ENCODE measurements around the gene DTNB. TPM values are rescaled to one million over a fixed set of nuclear protein-coding genes. Genes with fewer than 3 reads are reported as not detected.
A peak's percentile ranks its signal among the peaks of the same experiment; 100 is the strongest.

The DTNB gene
- polyA plus RNA-seq, 1 of the 3 experiments (the other 2 are of a cell fraction): 15.3 TPM

DNA sequence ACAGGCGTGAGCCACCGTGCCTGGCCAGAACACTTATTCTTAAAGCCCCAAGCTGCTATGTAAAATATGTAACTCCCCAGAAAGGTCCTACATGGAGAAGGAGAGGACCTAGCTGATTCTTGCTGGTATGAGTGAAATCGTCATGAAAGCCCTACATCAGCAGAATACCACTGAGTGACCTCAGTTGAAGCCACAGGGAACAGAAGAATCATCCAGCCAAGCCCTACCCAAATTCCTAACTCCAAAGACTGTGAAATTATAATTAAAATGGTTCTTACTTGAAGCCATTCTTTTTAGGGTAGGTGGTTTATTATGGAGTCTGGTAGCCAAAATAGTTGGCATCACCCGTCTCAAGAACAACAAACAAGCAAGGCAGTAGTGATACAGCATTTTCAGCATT, 4.5 kb upstream of the DTNB start:
- Histone ChIP-seq H3K79me2 (ENCODE audit: insufficient read depth) (no peaks in the 10 kb centered on the region), H3K9me3 (no peaks in the 10 kb centered on the region), H3K4me1 (ENCODE audit: control insufficient read depth in 1 of 2, insufficient read depth in 2 of 2, low read depth in 1 of 2, low read length in 1 of 2) (peaks cover 0 to 4% of the 10 kb centered on the region in 2 experiments; a peak in 1 of 4 replicates), H3K4me3 (ENCODE audit: low read depth in 2 of 2, low read length in 1 of 2) (no peak overlapping the region), H3K27ac (ENCODE audit: low read depth in 2 of 2, low read length in 1 of 2) (no peak overlapping the region), H3K4me2 (no peak overlapping the region), H3K27me3 (ENCODE audit: insufficient read depth) (no peaks in the 10 kb centered on the region), H3K9ac (no peak overlapping the region), H3F3A (replicated peaks; ENCODE audit: insufficient read depth) (peaks cover 8% of the 10 kb centered on the region), H4K20me1 (ENCODE audit: insufficient read depth) (no peaks in the 10 kb centered on the region), H2AFZ (ENCODE audit: low read depth) (no peak overlapping the region), H3K9me2 (no peaks in the 10 kb centered on the region), H3K36me3 (replicated peaks in 1 of 2; ENCODE audit: control insufficient read depth in 1 of 2, insufficient read depth in 2 of 2, low read length in 1 of 2) (no peaks in the 10 kb centered on the region)
- no peak for DNase-seq
- ChIA-PET POLR2A (no interaction called here), CTCF (interaction anchor here (1.3 to 6.2 kb wide), 3 partner anchors 13 to 71 kb away, joined by 4 to 36 read pairs (median 6); no protein-coding TSS in a partner anchor)
- 86% methylated on average over 4 of the region's 4 CpGs for WGBS (ENCODE audit: low lambda C conversion rate)
- TF ChIP-seq TAF1 (IDR thresholded peaks at IDR 0.05; ENCODE audit: borderline replicate concordance, low read depth, low read length): no peak
- no peak for TF ChIP-seq TCF12 (IDR thresholded peaks at IDR 0.05)
- TF ChIP-seq ELF1 (IDR thresholded peaks at IDR 0.05): no peak
- no peak for TF ChIP-seq NFIC (IDR thresholded peaks at IDR 0.05; ENCODE audit: borderline replicate concordance)
- no peak for TF ChIP-seq RAD21 (IDR thresholded peaks at IDR 0.05; ENCODE audit: low read length)
- TF ChIP-seq FOXM1 (IDR thresholded peaks at IDR 0.05; ENCODE audit: low read depth): no peak
- TF ChIP-seq RFX5 (IDR thresholded peaks at IDR 0.05; ENCODE audit: low read length): no peak
- TF ChIP-seq TEAD4 (IDR thresholded peaks at IDR 0.05; ENCODE audit: borderline replicate concordance, insufficient read depth): no peak
- no peak for TF ChIP-seq EZH2phosphoT487 (IDR thresholded peaks at IDR 0.05; ENCODE audit: borderline replicate concordance, low read depth)
- TF ChIP-seq MAX (IDR thresholded peaks at IDR 0.05; ENCODE audit: low read depth): no peak
- TF ChIP-seq FOXJ3 (CRISPR knock-in tag; IDR thresholded peaks at IDR 0.05): no peak
- no peak for TF ChIP-seq NRF1 (IDR thresholded peaks at IDR 0.05; ENCODE audit: low read depth, low read length)
- no peak for TF ChIP-seq RXRA (IDR thresholded peaks at IDR 0.05; ENCODE audit: borderline replicate concordance, low read depth)
- TF ChIP-seq CHD2 (IDR thresholded peaks at IDR 0.05; ENCODE audit: low read length, partially characterized antibody): no peak

DNA sequence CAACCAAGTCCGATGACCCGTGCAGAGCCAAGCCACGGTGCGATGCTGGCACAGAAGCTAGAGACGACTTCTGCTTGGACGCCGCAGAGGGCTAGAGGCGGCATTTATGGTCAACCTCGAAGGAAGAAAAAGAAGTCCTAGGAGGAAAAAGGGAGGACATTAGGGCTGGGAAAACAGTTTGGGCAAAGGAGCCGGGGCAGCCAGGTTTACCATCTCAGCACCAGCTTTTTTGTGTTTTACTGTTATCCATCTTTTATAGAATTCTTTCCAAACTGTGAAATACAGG, 643 bp upstream of the DTNB start:
- H3K4me1 ChIP-seq (ENCODE audit: control insufficient read depth in 1 of 2, insufficient read depth in 2 of 2, low read depth in 1 of 2, low read length in 1 of 2): peaks cover 9 to 16% of the 10 kb centered on the region in 2 experiments; a peak in 3 of 4 replicates
- TF ChIP-seq, protein P1, sequence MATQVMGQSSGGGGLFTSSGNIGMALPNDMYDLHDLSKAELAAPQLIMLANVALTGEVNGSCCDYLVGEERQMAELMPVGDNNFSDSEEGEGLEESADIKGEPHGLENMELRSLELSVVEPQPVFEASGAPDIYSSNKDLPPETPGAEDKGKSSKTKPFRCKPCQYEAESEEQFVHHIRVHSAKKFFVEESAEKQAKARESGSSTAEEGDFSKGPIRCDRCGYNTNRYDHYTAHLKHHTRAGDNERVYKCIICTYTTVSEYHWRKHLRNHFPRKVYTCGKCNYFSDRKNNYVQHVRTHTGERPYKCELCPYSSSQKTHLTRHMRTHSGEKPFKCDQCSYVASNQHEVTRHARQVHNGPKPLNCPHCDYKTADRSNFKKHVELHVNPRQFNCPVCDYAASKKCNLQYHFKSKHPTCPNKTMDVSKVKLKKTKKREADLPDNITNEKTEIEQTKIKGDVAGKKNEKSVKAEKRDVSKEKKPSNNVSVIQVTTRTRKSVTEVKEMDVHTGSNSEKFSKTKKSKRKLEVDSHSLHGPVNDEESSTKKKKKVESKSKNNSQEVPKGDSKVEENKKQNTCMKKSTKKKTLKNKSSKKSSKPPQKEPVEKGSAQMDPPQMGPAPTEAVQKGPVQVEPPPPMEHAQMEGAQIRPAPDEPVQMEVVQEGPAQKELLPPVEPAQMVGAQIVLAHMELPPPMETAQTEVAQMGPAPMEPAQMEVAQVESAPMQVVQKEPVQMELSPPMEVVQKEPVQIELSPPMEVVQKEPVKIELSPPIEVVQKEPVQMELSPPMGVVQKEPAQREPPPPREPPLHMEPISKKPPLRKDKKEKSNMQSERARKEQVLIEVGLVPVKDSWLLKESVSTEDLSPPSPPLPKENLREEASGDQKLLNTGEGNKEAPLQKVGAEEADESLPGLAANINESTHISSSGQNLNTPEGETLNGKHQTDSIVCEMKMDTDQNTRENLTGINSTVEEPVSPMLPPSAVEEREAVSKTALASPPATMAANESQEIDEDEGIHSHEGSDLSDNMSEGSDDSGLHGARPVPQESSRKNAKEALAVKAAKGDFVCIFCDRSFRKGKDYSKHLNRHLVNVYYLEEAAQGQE (IDR thresholded peaks at IDR 0.05; ENCODE audit: low read depth, low read length): no peak
- TF ChIP-seq TEAD4 (IDR thresholded peaks at IDR 0.05; ENCODE audit: borderline replicate concordance, insufficient read depth) (no peak), MXI1 (IDR thresholded peaks at IDR 0.05; ENCODE audit: low read depth, low read length) (no peak), FOXM1 (IDR thresholded peaks at IDR 0.05; ENCODE audit: low read depth) (no peak), ELF1 (IDR thresholded peaks at IDR 0.05) (no peak), RAD21 (IDR thresholded peaks at IDR 0.05; ENCODE audit: low read length) (no peak), NRF1 (IDR thresholded peaks at IDR 0.05; ENCODE audit: low read depth, low read length) (no peak), TAF1 (IDR thresholded peaks at IDR 0.05; ENCODE audit: borderline replicate concordance, low read depth, low read length) (no peak), TCF12 (IDR thresholded peaks at IDR 0.05) (no peak), POLR2AphosphoS5 (IDR thresholded peaks at IDR 0.05; ENCODE audit: low read depth, low read length) (no peak), FOSL2 (IDR thresholded peaks at IDR 0.05; ENCODE audit: borderline replicate concordance, low read depth) (no peak)
- no peak for DNase-seq
- peak overlapping the region; percentile 27; the same call in 1 of the 2 replicates for H3K9ac ChIP-seq
- ChIA-PET CTCF (interaction anchor here (0.6 to 6.6 kb wide), 6 partner anchors 10 to 297 kb away, joined by 3 to 58 read pairs (median 4); no protein-coding TSS in a partner anchor), POLR2A (interaction anchor here (0.5 to 0.8 kb wide), 2 partner anchors 204 to 308 kb away, joined by 3 read pairs; partner anchors contain the start of gene ASXL2)
- H3K79me2 ChIP-seq (ENCODE audit: insufficient read depth): peaks cover 24% of the 10 kb centered on the region
- H2AFZ ChIP-seq (ENCODE audit: low read depth): peak overlapping the region; percentile 89
- H3K4me2 ChIP-seq: peak overlapping the region; percentile 75; the same call in 1 of the 2 replicates
- peaks cover 4% of the 10 kb centered on the region; the same call in 1 of the 2 replicates for H4K20me1 ChIP-seq (ENCODE audit: insufficient read depth)
- no peaks in the 10 kb centered on the region for H3K9me2 ChIP-seq
- H3K9me3 ChIP-seq: no peaks in the 10 kb centered on the region
- peak overlapping the region in 1 of 2 experiments; percentile 50; a peak in 2 of 4 replicates for H3K4me3 ChIP-seq (ENCODE audit: low read depth in 2 of 2, low read length in 1 of 2)
- H3F3A ChIP-seq (replicated peaks; ENCODE audit: insufficient read depth): peaks cover 22% of the 10 kb centered on the region
- peak overlapping the region in 1 of 2 experiments; percentile 40; a peak in 1 of 4 replicates for H3K27ac ChIP-seq (ENCODE audit: low read depth in 2 of 2, low read length in 1 of 2)
- H3K27me3 ChIP-seq (ENCODE audit: insufficient read depth): no peaks in the 10 kb centered on the region
- 83% methylated on average over 10 of the region's 10 CpGs for WGBS (ENCODE audit: low lambda C conversion rate)
- H3K36me3 ChIP-seq (replicated peaks in 1 of 2; ENCODE audit: control insufficient read depth in 1 of 2, insufficient read depth in 2 of 2, low read length in 1 of 2): no peaks in the 10 kb centered on the region

Measured in SK-N-SH (cell line).